MM.1S (cell line): ENCODE measurements around the gene AGBL4.
"Not testable (repeated sequence)": the region's sequence is repeated elsewhere in the genome, so short reads cannot be mapped to it uniquely, and the experiment has no call there.

ENCODE experiments used
- DNase-seq: peaks from one replicate; pipeline ENCODE4 v3.0.0-alpha.2; 2015
- H2AFZ ChIP-seq: fragments of 300-600 bp; sonication (generic); 2 replicates; pipeline ENCODE4 v1.6.0; 2016; ENCODE audit warnings: antibody characterized with exemption, low read length
- H3F3A ChIP-seq: fragments of 300-600 bp; sonication (generic); 2 replicates; pipeline ENCODE4 v1.6.1; 2016; ENCODE audit warnings: mild to moderate bottlenecking, antibody characterized with exemption, low read length, moderate library complexity, mixed read lengths; ENCODE audit not compliant: insufficient read depth
- H3K27ac ChIP-seq: fragments of 300-600 bp; sonication (generic); 2 replicates; pipeline ENCODE4 v1.5.1; 2016; ENCODE audit warnings: mild to moderate bottlenecking, low read length
- H3K27me3 ChIP-seq: fragments of 300-600 bp; sonication (generic); replicated peaks from 2 replicates; pipeline ENCODE4 v1.6.0; 2016; ENCODE audit warnings: low read length; ENCODE audit not compliant: insufficient read depth
- H3K36me3 ChIP-seq: fragments of 300-600 bp; sonication (generic); replicated peaks from 2 replicates; pipeline ENCODE4 v1.6.1; 2016; ENCODE audit warnings: mild to moderate bottlenecking, low read length, mixed read lengths; ENCODE audit not compliant: insufficient read depth
- H3K4me1 ChIP-seq: fragments of 300-600 bp; sonication (generic); 2 replicates; pipeline ENCODE4 v1.6.1; 2016; ENCODE audit warnings: low read length, mixed read lengths
- H3K4me2 ChIP-seq: fragments of 300-600 bp; sonication (generic); 2 replicates; pipeline ENCODE4 v1.6.0; 2016; ENCODE audit warnings: low read depth, low read length
- H3K4me3 ChIP-seq: fragments of 300-600 bp; sonication (generic); 2 replicates; pipeline ENCODE4 v1.5.1; 2016; ENCODE audit warnings: low read length, mixed read lengths
- H3K79me2 ChIP-seq: fragments of 300-600 bp; sonication (generic); 2 replicates; pipeline ENCODE4 v1.6.1; 2016; ENCODE audit warnings: mixed run types, low read length, mixed read lengths
- H3K9ac ChIP-seq: fragments of 300-600 bp; sonication (generic); 2 replicates; pipeline ENCODE4 v1.6.1; 2016; ENCODE audit warnings: low read length, mixed read lengths
- H3K9me2 ChIP-seq: fragments of 300-600 bp; sonication (generic); replicated peaks from 2 replicates; pipeline ENCODE4 v1.6.1; 2016; ENCODE audit warnings: mild to moderate bottlenecking, low read length, mixed read lengths; ENCODE audit not compliant: insufficient read depth
- H3K9me3 ChIP-seq: fragments of 300-600 bp; sonication (generic); replicated peaks from 2 replicates; pipeline ENCODE4 v1.6.1; 2016; ENCODE audit warnings: mild to moderate bottlenecking, low read length, mixed read lengths; ENCODE audit not compliant: insufficient read depth
- H4K20me1 ChIP-seq: fragments of 300-600 bp; sonication (generic); 2 replicates; pipeline ENCODE4 v1.6.1; 2016; ENCODE audit warnings: mild to moderate bottlenecking, low read length, moderate library complexity, mixed read lengths; ENCODE audit not compliant: insufficient read depth
- EZH2 ChIP-seq: fragments of 300-600 bp; sonication (generic); optimal IDR thresholded peaks from 2 replicates; pipeline ENCODE3; 2017; ENCODE audit warnings: low read depth, mild to moderate bottlenecking, antibody characterized with exemption, low read length, mixed read lengths
- EZH2phosphoT487 ChIP-seq: fragments of 300-600 bp; sonication (generic); IDR thresholded peaks from 2 replicates; pipeline ENCODE4 v1.6.1; 2018; ENCODE audit warnings: antibody characterized with exemption, low read length
- TF ChIP-seq, protein P1 (sequence below): fragments of 300-600 bp; sonication (generic); IDR thresholded peaks from 2 replicates; pipeline ENCODE4 v1.5.1; 2016; ENCODE audit warnings: antibody characterized with exemption, low read length, mixed read lengths

The AGBL4 gene

GRCh38 chr1:48527051-48527450, 1496.7 kb downstream of the AGBL4 start:
- Histone ChIP-seq H2AFZ (no peak overlapping the region), H3K4me1 (no peaks in the 10 kb centered on the region), H3F3A (no peaks in the 10 kb centered on the region), H3K27me3 (no peaks in the 10 kb centered on the region), H3K36me3 (no peaks in the 10 kb centered on the region), H3K4me3 (no peak overlapping the region), H3K9me3 (no peaks in the 10 kb centered on the region), H3K9ac (no peak overlapping the region), H3K9me2 (no peaks in the 10 kb centered on the region), H3K27ac (no peak overlapping the region), H3K79me2 (no peaks in the 10 kb centered on the region), H3K4me2 (no peak overlapping the region), H4K20me1 (no peaks in the 10 kb centered on the region)
- TF ChIP-seq EZH2 (no peak), EZH2phosphoT487 (no peak)
- TF ChIP-seq, protein P1, sequence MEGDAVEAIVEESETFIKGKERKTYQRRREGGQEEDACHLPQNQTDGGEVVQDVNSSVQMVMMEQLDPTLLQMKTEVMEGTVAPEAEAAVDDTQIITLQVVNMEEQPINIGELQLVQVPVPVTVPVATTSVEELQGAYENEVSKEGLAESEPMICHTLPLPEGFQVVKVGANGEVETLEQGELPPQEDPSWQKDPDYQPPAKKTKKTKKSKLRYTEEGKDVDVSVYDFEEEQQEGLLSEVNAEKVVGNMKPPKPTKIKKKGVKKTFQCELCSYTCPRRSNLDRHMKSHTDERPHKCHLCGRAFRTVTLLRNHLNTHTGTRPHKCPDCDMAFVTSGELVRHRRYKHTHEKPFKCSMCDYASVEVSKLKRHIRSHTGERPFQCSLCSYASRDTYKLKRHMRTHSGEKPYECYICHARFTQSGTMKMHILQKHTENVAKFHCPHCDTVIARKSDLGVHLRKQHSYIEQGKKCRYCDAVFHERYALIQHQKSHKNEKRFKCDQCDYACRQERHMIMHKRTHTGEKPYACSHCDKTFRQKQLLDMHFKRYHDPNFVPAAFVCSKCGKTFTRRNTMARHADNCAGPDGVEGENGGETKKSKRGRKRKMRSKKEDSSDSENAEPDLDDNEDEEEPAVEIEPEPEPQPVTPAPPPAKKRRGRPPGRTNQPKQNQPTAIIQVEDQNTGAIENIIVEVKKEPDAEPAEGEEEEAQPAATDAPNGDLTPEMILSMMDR: no peak
- no peak for DNase-seq

DNA sequence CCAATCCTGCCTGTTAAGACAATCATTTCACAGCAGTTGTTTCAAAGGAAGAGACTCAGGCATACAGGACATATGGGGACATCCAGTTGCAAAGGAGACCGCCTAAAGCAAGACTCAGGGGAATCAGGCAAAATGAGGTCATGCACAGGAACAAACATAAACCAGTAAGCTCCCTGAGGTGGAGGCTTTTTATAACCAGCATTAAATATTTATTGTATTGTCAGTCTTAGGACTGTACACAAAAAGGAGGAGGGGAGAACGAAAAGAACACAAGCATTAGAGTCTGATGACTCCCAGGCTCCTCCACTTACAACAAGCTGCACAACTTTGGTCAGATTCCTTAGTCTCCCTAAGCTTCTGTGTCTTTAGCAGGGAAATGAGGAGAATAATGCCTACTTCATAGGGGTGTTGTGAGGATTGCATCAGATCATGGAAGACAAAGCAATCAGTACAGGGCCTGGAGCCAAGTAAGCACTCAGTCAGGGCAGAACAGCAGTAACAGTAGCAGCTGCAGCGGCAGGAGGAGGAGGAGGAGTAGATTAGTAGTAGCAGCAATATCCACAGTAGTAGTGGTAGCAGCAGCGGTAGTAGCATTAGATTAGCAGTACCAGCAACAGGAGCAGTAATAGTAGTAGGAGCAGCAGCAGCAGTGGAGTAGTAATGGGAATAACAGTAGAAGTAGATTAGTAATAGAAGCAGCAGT, 1497.6 kb downstream of the AGBL4 start:
- TF ChIP-seq EZH2: no peak
- H3K4me1 ChIP-seq: no peaks in the 10 kb centered on the region
- H3K36me3 ChIP-seq: no peaks in the 10 kb centered on the region
- no peaks in the 10 kb centered on the region for H4K20me1 ChIP-seq
- H3K9ac ChIP-seq: no peak overlapping the region
- H3K4me2 ChIP-seq: no peak overlapping the region
- H3K27me3 ChIP-seq: no peaks in the 10 kb centered on the region
- DNase-seq: no peak
- H3K79me2 ChIP-seq: no peaks in the 10 kb centered on the region
- H3K9me3 ChIP-seq: no peaks in the 10 kb centered on the region
- no peak overlapping the region for H3K4me3 ChIP-seq
- no peaks in the 10 kb centered on the region for H3K9me2 ChIP-seq
- no peak overlapping the region for H3K27ac ChIP-seq
- H2AFZ ChIP-seq: no peak overlapping the region
- no peaks in the 10 kb centered on the region for H3F3A ChIP-seq

GRCh38 chr1:48524892-48525467, 1498.8 kb downstream of the AGBL4 start:
- no peaks in the 10 kb centered on the region for H3K27me3 ChIP-seq
- H3K9ac ChIP-seq: no peak overlapping the region
- no peak overlapping the region for H3K4me2 ChIP-seq
- H3K27ac ChIP-seq: no peak overlapping the region
- no peak for DNase-seq
- H3K4me3 ChIP-seq: no peak overlapping the region
- H3F3A ChIP-seq: no peaks in the 10 kb centered on the region
- TF ChIP-seq, protein P1: no peak
- TF ChIP-seq EZH2: no peak
- TF ChIP-seq EZH2phosphoT487: no peak
- no peaks in the 10 kb centered on the region for H3K9me2 ChIP-seq
- no peaks in the 10 kb centered on the region for H4K20me1 ChIP-seq
- H2AFZ ChIP-seq: no peak overlapping the region
- no peaks in the 10 kb centered on the region for H3K4me1 ChIP-seq
- no peaks in the 10 kb centered on the region for H3K79me2 ChIP-seq
- no peaks in the 10 kb centered on the region for H3K9me3 ChIP-seq
- no peaks in the 10 kb centered on the region for H3K36me3 ChIP-seq

- no peak for DNase-seq
- Histone ChIP-seq H3K27me3 (no peaks in the 10 kb centered on the region), H3F3A (no peaks in the 10 kb centered on the region), H3K4me1 (no peaks in the 10 kb centered on the region), H3K79me2 (no peaks in the 10 kb centered on the region), H2AFZ (no peak overlapping the region), H3K4me2 (no peak overlapping the region), H3K9me2 (no peaks in the 10 kb centered on the region), H3K9me3 (no peaks in the 10 kb centered on the region), H3K27ac (no peak overlapping the region), H3K4me3 (no peak overlapping the region), H4K20me1 (no peaks in the 10 kb centered on the region), H3K36me3 (no peaks in the 10 kb centered on the region), H3K9ac (no peak overlapping the region)
- TF ChIP-seq EZH2phosphoT487 (no peak), EZH2 (no peak)
These were observed 1500.2 kb downstream of the AGBL4 start for GRCh38 chr1:48523558-48523957.

GRCh38 chr1:48519896-48520295, 1503.9 kb downstream of the AGBL4 start:
- H4K20me1 ChIP-seq, DNase-seq, H3K4me1 ChIP-seq, H3K4me2 ChIP-seq, H3K36me3 ChIP-seq, H3K27me3 ChIP-seq, H2AFZ ChIP-seq, H3K9me2 ChIP-seq, H3K9ac ChIP-seq, H3K4me3 ChIP-seq, H3K9me3 ChIP-seq, H3K27ac ChIP-seq, H3K79me2 ChIP-seq, H3F3A ChIP-seq: not testable (repeated sequence)
